Stimulated activated effector memory CD8-positive, alpha-beta T cell treated with anti-CD3 and anti-CD28 coated beads, Interleukin-12 subunit alpha, Interleukin-12 subunit beta, amount 100 ng/mL, for 72 hours (primary cell): ENCODE results near the gene DDR2.
A peak's percentile ranks its signal among the peaks of the same experiment; 100 is the strongest.
"Not testable (repeated sequence)": the region's sequence is repeated elsewhere in the genome, so short reads cannot be mapped to it uniquely, and the experiment has no call there.

Experiments
- ATAC-seq: fragments of 150-1000 bp; cut with Tn5 transposase; 2 replicates; pipeline ENCODE4 v1.10.0; 2021
- DNase-seq, 2 donors: peaks; one replicate each; pipeline ENCODE4 v3.0.0; 2021 to 2022; ENCODE audit warnings: low spot score in 2 of 2
- H3K27ac Mint-ChIP-seq: one replicate; pipeline ENCODE4 v1.8.0; 2022; ENCODE audit warnings: mild to moderate bottlenecking, mixed read lengths
- H3K36me3 Mint-ChIP-seq: one replicate; pipeline ENCODE4 v1.8.0; 2022; ENCODE audit warnings: mild to moderate bottlenecking, mixed read lengths
- H3K4me1 Mint-ChIP-seq: one replicate; pipeline ENCODE4 v1.8.0; 2022; ENCODE audit warnings: mixed read lengths
- H3K4me3 Mint-ChIP-seq: one replicate; pipeline ENCODE4 v1.8.0; 2022; ENCODE audit warnings: mild to moderate bottlenecking, mixed read lengths
- H3K9me3 Mint-ChIP-seq: one replicate; pipeline ENCODE4 v1.8.0; 2022; ENCODE audit warnings: mixed read lengths

DDR2 gene

GRCh38 chr1:162732094-162732493 lies 99.8 kb downstream of the DDR2 start:
- Mint-ChIP-seq H3K9me3 (no peaks in the 10 kb centered on the region), H3K4me3 (no peak overlapping the region), H3K36me3 (no peaks in the 10 kb centered on the region), H3K27ac (no peak overlapping the region), H3K4me1 (no peaks in the 10 kb centered on the region)
- ATAC-seq (no peak), DNase-seq (no peak)

DNA sequence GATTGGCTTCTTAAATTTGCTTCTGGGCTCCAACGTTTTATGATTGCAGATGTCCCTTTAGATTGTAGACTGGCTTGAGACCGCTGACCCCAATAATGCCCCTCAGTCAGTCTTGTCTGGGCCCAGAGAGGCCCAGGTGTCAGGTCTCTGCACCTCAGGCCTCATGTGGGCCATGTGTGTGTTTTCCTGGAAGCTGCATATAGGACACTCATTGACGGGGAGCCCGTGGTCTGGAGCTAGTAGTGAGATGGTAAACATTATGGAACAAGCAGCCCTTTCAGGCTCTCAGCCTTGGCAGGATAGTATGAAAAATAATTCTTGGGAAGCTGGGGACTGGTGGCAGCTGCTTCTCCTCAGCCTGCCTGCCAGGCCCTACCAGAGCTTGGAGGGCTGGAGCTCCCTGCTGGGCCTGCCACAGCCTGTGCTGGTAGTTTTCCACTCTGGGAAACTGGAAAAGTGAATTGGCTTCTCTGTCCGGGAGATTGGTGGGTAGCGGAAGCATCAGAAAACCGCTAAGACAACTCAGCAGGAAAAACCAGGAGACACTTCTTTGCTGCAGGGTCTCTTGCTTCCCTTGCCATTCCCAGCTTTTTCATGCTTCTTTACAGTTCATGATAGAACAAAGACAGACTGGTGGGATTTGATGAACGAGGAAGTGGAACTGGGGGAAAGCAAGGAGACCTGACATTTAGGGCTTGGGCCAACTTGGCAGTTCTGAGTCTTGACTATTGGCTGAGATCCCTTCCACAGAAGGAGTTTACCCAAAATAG lies 100.5 kb downstream of the DDR2 start:
- DNase-seq, result no peak
- no peaks in the 10 kb centered on the region for H3K9me3 Mint-ChIP-seq
- H3K27ac Mint-ChIP-seq, result no peak overlapping the region
- H3K4me1 Mint-ChIP-seq, result no peaks in the 10 kb centered on the region
- H3K36me3 Mint-ChIP-seq, result no peaks in the 10 kb centered on the region
- H3K4me3 Mint-ChIP-seq, result no peak overlapping the region
- ATAC-seq, result peak; percentile 8

- H3K4me1 Mint-ChIP-seq, result no peaks in the 10 kb centered on the region
Observed at GRCh38 chr1:162733336-162733590, 101.0 kb downstream of the DDR2 start.

GRCh38 chr1:162734047-162734446 lies 101.8 kb downstream of the DDR2 start:
- no peaks in the 10 kb centered on the region for H3K4me1 Mint-ChIP-seq
- ATAC-seq, result no peak

More at GRCh38 chr1:162733336-162733590, 101.0 kb downstream of the DDR2 start:
- ATAC-seq, result no peak
- DNase-seq, result no peak
- no peaks in the 10 kb centered on the region for H3K36me3 Mint-ChIP-seq
- H3K27ac Mint-ChIP-seq, result no peak overlapping the region
- no peak overlapping the region for H3K4me3 Mint-ChIP-seq
- H3K9me3 Mint-ChIP-seq, result no peaks in the 10 kb centered on the region

GRCh38 chr1:162736184-162736583 lies 103.9 kb downstream of the DDR2 start:
- ATAC-seq (no peak), DNase-seq (no peak)
- Mint-ChIP-seq H3K4me3 (no peak overlapping the region), H3K36me3 (no peaks in the 10 kb centered on the region), H3K9me3 (no peaks in the 10 kb centered on the region), H3K4me1 (no peaks in the 10 kb centered on the region), H3K27ac (no peak overlapping the region)

More at GRCh38 chr1:162734047-162734446, 101.8 kb downstream of the DDR2 start:
- Mint-ChIP-seq H3K9me3 (no peaks in the 10 kb centered on the region), H3K27ac (no peak overlapping the region), H3K4me3 (no peak overlapping the region), H3K36me3 (no peaks in the 10 kb centered on the region)
- DNase-seq, result no peak

GRCh38 chr1:162736633-162737067 lies 104.4 kb downstream of the DDR2 start:
- Mint-ChIP-seq H3K36me3 (no peaks in the 10 kb centered on the region), H3K4me3 (no peak overlapping the region), H3K4me1 (no peaks in the 10 kb centered on the region), H3K9me3 (no peaks in the 10 kb centered on the region), H3K27ac (no peak overlapping the region)
- no peak for DNase-seq
- ATAC-seq, result no peak

- H3K36me3 Mint-ChIP-seq, result no peaks in the 10 kb centered on the region
- no peaks in the 10 kb centered on the region for H3K4me1 Mint-ChIP-seq
- no peak for ATAC-seq
- no peak overlapping the region for H3K4me3 Mint-ChIP-seq
- DNase-seq, result no peak
- no peak overlapping the region for H3K27ac Mint-ChIP-seq
- no peaks in the 10 kb centered on the region for H3K9me3 Mint-ChIP-seq
Observed at GRCh38 chr1:162740755-162741154, 108.5 kb downstream of the DDR2 start.

DNA sequence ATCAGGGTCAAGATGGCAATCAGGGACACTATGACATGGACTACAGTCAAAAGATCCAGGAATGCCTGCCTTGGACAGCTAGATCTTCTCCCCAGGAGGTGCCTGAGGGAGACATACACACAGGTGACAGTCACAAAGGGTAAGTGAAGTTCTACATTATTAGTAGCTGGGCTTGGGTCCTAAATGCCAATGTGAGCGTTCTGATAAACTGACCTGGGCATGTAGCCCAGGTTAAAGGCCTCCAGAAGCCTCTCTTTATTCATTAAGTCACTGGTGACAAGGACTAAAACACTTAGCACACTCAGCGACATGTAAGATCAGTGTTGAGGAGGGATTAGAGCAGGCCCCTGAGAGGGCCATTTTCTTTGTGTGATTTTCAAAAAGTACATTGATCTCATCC lies 109.3 kb downstream of the DDR2 start:
- H3K4me3 Mint-ChIP-seq, result no peak overlapping the region
- no peak for DNase-seq
- no peak overlapping the region for H3K27ac Mint-ChIP-seq
- ATAC-seq, result no peak
- no peaks in the 10 kb centered on the region for H3K36me3 Mint-ChIP-seq
- H3K9me3 Mint-ChIP-seq, result no peaks in the 10 kb centered on the region
- no peaks in the 10 kb centered on the region for H3K4me1 Mint-ChIP-seq

GRCh38 chr1:162746264-162746942 lies 114.1 kb downstream of the DDR2 start:
- DNase-seq, ATAC-seq, H3K27ac Mint-ChIP-seq, H3K36me3 Mint-ChIP-seq, H3K9me3 Mint-ChIP-seq, H3K4me3 Mint-ChIP-seq, H3K4me1 Mint-ChIP-seq: not testable (repeated sequence)

- H3K4me1 Mint-ChIP-seq, result no peaks in the 10 kb centered on the region
- H3K4me3 Mint-ChIP-seq, result no peak overlapping the region
- no peaks in the 10 kb centered on the region for H3K36me3 Mint-ChIP-seq
- no peak for ATAC-seq
- no peak overlapping the region for H3K27ac Mint-ChIP-seq
- no peaks in the 10 kb centered on the region for H3K9me3 Mint-ChIP-seq
- DNase-seq, result no peak
Observed at GRCh38 chr1:162753001-162753658, 120.9 kb downstream of the DDR2 start.

DNA sequence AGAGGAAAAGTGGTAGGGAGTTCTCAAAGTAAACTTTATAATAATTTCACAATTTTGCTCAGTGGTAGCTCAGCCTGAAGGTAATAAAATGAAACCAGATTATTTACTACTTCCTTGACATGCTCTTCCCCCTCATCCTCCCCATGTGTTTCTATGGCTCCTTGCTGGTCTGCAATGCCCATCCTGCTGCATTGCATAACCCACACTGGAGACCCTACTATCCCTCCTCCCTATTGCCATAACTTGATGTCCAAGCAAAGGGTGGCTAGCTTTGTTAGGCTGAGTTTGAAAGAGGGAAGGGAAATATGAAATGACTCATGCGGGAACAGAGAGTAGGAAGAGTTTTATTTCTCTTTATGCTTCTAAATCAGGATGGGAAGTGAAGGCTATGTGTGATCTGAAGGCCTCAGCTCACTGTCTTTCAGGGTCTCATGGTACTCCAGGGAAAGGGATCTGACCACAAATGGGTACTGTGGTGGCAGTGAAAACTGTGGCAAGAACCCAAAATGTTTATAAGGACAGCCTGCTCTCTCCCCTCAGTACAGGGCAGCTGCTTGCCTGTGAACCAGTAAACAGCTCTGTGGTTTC lies 121.8 kb downstream of the DDR2 start:
- no peak overlapping the region for H3K27ac Mint-ChIP-seq
- H3K36me3 Mint-ChIP-seq, result no peaks in the 10 kb centered on the region
- no peaks in the 10 kb centered on the region for H3K9me3 Mint-ChIP-seq
- no peaks in the 10 kb centered on the region for H3K4me1 Mint-ChIP-seq
- DNase-seq, result no peak
- no peak for ATAC-seq
- H3K4me3 Mint-ChIP-seq, result no peak overlapping the region

GRCh38 chr1:162755306-162755705 lies 123.0 kb downstream of the DDR2 start:
- ATAC-seq (no peak), DNase-seq (no peak)
- H3K4me3 Mint-ChIP-seq, result no peak overlapping the region
- H3K27ac Mint-ChIP-seq, result no peak overlapping the region
- no peaks in the 10 kb centered on the region for H3K36me3 Mint-ChIP-seq
- no peaks in the 10 kb centered on the region for H3K9me3 Mint-ChIP-seq
- no peaks in the 10 kb centered on the region for H3K4me1 Mint-ChIP-seq

DNA sequence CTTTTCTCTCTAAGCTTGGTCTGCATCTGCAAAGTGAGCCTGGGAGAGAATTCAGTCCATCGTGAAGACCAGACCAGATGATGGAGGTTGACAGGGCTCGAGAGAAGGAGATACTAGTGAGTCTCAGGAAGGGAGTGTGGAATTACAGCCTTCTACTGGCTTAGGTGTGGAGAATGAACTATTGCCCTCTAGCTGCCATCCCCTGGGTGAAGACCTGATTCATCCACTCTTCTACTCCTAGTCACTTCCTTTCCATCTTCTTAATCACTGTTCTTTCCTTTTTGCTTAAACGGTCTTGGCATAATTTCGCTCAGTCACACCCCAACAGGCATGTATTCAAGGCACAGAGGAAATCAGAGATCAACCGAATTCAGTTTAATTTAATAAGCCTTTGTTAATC lies 124.3 kb downstream of the DDR2 start:
- no peak for ATAC-seq
- Mint-ChIP-seq H3K4me3 (no peak overlapping the region), H3K4me1 (no peaks in the 10 kb centered on the region), H3K9me3 (no peaks in the 10 kb centered on the region), H3K27ac (no peak overlapping the region), H3K36me3 (no peaks in the 10 kb centered on the region)
- no peak for DNase-seq

DNA sequence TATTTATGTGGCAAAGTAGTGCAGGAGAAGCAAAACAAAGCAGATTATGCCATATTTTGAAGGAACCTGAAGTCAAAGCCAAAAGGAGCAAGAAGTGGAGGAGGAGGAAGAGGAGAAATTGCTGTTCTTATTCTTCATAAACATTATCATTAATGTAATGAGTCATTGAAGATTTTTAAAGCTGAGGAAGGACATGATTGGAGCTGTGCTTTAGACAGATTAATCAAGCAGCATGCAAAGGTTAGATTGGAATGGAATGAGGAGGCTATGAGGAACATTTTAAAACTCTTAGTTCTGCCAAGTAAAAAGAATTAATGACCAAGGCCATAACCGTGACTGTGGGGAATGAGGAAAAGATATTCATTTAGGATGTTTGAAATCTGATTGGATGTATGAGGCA lies 125.2 kb downstream of the DDR2 start:
- Mint-ChIP-seq H3K4me1 (no peaks in the 10 kb centered on the region), H3K4me3 (no peak overlapping the region), H3K9me3 (no peaks in the 10 kb centered on the region), H3K27ac (no peak overlapping the region), H3K36me3 (no peaks in the 10 kb centered on the region)
- ATAC-seq, result no peak
- no peak for DNase-seq

DNA sequence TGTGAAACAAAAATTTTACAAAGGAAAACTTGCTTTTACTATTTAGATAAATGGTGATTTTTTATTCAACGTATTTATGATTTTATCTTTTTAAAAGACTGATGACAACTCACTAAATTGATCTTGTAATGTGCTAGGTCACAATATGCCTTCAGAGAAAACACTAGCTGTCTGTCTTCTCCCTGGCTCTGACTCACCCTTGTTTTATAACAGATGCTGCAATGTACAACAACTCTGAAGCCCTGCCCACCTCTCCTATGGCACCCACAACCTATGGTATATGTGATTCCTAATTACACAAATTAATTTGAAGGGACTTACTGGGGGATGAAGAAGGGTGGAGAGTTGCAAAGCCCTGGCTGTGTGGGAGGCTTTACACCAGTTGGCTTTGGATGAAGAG lies 133.5 kb downstream of the DDR2 start:
- ATAC-seq, result no peak
- Mint-ChIP-seq H3K27ac (no peak overlapping the region), H3K36me3 (no peaks in the 10 kb centered on the region), H3K4me3 (no peak overlapping the region), H3K9me3 (no peaks in the 10 kb centered on the region), H3K4me1 (no peaks in the 10 kb centered on the region)
- no peak for DNase-seq
